Astrocyte (in vitro differentiated cells and primary cell): ENCODE measurements around the gene GRB2. TPM values are rescaled to one million over a fixed set of nuclear protein-coding genes. Genes with fewer than 3 reads are reported as not detected.

Source experiments
- DNase-seq: peaks from one replicate; pipeline ENCODE4 v3.0.0-alpha.2; 2010; ENCODE audit warnings: low read depth
- FAIRE-seq: peaks from 2 replicates; lab custom pipeline; 2011; peaks lifted over from hg19 to GRCh38; lab: Jason Lieb, UNC
- H2AFZ ChIP-seq: 2 replicates; pipeline ENCODE4 v1.6.0; 2012; ENCODE audit warnings: low read depth, low read length, inconsistent platforms
- H3K27ac ChIP-seq: 2 replicates; pipeline ENCODE4 v1.5.1; 2011; ENCODE audit warnings: low read depth, low read length, inconsistent platforms
- H3K27me3 ChIP-seq: 2 replicates; pipeline ENCODE4 v1.6.0; 2011; ENCODE audit warnings: low read length, inconsistent platforms; ENCODE audit not compliant: insufficient read depth
- H3K36me3 ChIP-seq: 2 replicates; pipeline ENCODE4 v1.5.1; 2011; ENCODE audit warnings: low read length, inconsistent platforms; ENCODE audit not compliant: insufficient read depth
- H3K4me1 ChIP-seq: 2 replicates; pipeline ENCODE4 v1.5.1; 2011; ENCODE audit warnings: low read length, inconsistent platforms; ENCODE audit not compliant: insufficient read depth
- H3K4me2 ChIP-seq: 2 replicates; pipeline ENCODE4 v1.6.0; 2012; ENCODE audit warnings: low read length, inconsistent platforms
- H3K4me3 ChIP-seq: 2 replicates; pipeline ENCODE4 v1.5.1; 2011; ENCODE audit warnings: low read depth, mild to moderate bottlenecking, low read length, inconsistent platforms; ENCODE audit not compliant: insufficient read depth
- H3K79me2 ChIP-seq: 2 replicates; pipeline ENCODE4 v1.6.0; 2012; ENCODE audit warnings: mild to moderate bottlenecking, low read length, inconsistent platforms; ENCODE audit not compliant: insufficient read depth
- H3K9ac ChIP-seq: 2 replicates; pipeline ENCODE4 v1.6.0; 2012; ENCODE audit warnings: mild to moderate bottlenecking, low read length, inconsistent platforms
- H3K9me3 ChIP-seq: 2 replicates; pipeline ENCODE4 v1.5.1; 2012; ENCODE audit warnings: low read depth, mild to moderate bottlenecking, low read length, inconsistent platforms; ENCODE audit not compliant: insufficient read depth
- H4K20me1 ChIP-seq: 2 replicates; pipeline ENCODE4 v1.6.0; 2012; ENCODE audit warnings: low read length, inconsistent platforms; ENCODE audit not compliant: insufficient read depth
- H3K27ac Mint-ChIP-seq: one replicate; pipeline ENCODE4 v1.8.0; 2021; ENCODE audit warnings: mild to moderate bottlenecking, mixed read lengths; ENCODE audit not compliant: unreplicated experiment
- H3K27me3 Mint-ChIP-seq: one replicate; pipeline ENCODE4 v1.8.0; 2021; ENCODE audit warnings: low read depth, mixed read lengths; ENCODE audit not compliant: unreplicated experiment
- H3K36me3 Mint-ChIP-seq: one replicate; pipeline ENCODE4 v1.8.0; 2021; ENCODE audit warnings: low read depth, mixed read lengths; ENCODE audit not compliant: unreplicated experiment
- H3K4me1 Mint-ChIP-seq: one replicate; pipeline ENCODE4 v1.8.0; 2021; ENCODE audit warnings: low read depth, mixed read lengths; ENCODE audit not compliant: unreplicated experiment
- H3K4me3 Mint-ChIP-seq: one replicate; pipeline ENCODE4 v1.8.0; 2021; ENCODE audit warnings: mild to moderate bottlenecking, moderate library complexity, mixed read lengths; ENCODE audit not compliant: unreplicated experiment
- H3K9me3 Mint-ChIP-seq: one replicate; pipeline ENCODE4 v1.8.0; 2021; ENCODE audit warnings: mild to moderate bottlenecking, mixed read lengths; ENCODE audit not compliant: unreplicated experiment
- CTCF ChIP-seq: IDR thresholded peaks from 2 replicates; pipeline ENCODE4 v1.5.1; 2011; ENCODE audit warnings: low read depth, mild to moderate bottlenecking, inconsistent platforms, low read length, moderate library complexity; ENCODE audit not compliant: insufficient read depth
- EZH2 ChIP-seq: IDR thresholded peaks from 2 replicates; pipeline ENCODE4 v1.6.1; 2012; ENCODE audit warnings: mild to moderate bottlenecking, low read length, inconsistent platforms; ENCODE audit not compliant: insufficient read depth
- total RNA-seq: library from RNA; stranded (reverse); gene quantifications from 2 replicates; pipeline ENCODE4 v1.2.1, GENCODE V29; 2021

Gene GRB2
- total RNA-seq, 1 donor from 2014 or later: 168 TPM

GRCh38 chr17:75433218-75433783, 27.8 kb upstream of the GRB2 start:
- Histone ChIP-seq H2AFZ (no peak overlapping the region), H3K9ac (no peak overlapping the region), H3K4me1 (peaks cover 26% of the 10 kb centered on the region), H3K36me3 (no peaks in the 10 kb centered on the region), H3K27ac (no peak overlapping the region), H3K27me3 (no peaks in the 10 kb centered on the region), H3K4me2 (no peak overlapping the region), H3K79me2 (no peaks in the 10 kb centered on the region), H3K9me3 (no peaks in the 10 kb centered on the region), H3K4me3 (no peak overlapping the region), H4K20me1 (no peaks in the 10 kb centered on the region)
- Mint-ChIP-seq H3K27me3 (no peaks in the 10 kb centered on the region), H3K27ac (peak overlapping the region; percentile 16), H3K4me3 (no peak overlapping the region), H3K9me3 (no peaks in the 10 kb centered on the region), H3K4me1 (peaks cover 27% of the 10 kb centered on the region), H3K36me3 (no peaks in the 10 kb centered on the region)
- DNase-seq (no peak), FAIRE-seq (no peak)
- TF ChIP-seq EZH2: no peak
- no peak for TF ChIP-seq CTCF

- Histone ChIP-seq H3K9ac (peak overlapping the region; percentile 81), H3K9me3 (no peaks in the 10 kb centered on the region), H3K27me3 (no peaks in the 10 kb centered on the region), H3K4me1 (peaks cover 28% of the 10 kb centered on the region), H3K27ac (peak overlapping the region; percentile 93), H3K79me2 (no peaks in the 10 kb centered on the region), H3K4me3 (peak overlapping the region; percentile 11), H3K36me3 (no peaks in the 10 kb centered on the region), H3K4me2 (peak overlapping the region; percentile 67), H2AFZ (peak overlapping the region; percentile 10), H4K20me1 (no peaks in the 10 kb centered on the region)
- FAIRE-seq (no peak), DNase-seq (peak; percentile 92)
- Mint-ChIP-seq H3K27ac (peak overlapping the region; percentile 98), H3K4me1 (peaks cover 37% of the 10 kb centered on the region), H3K27me3 (no peaks in the 10 kb centered on the region), H3K4me3 (peak overlapping the region; percentile 42), H3K9me3 (peaks cover 2% of the 10 kb centered on the region), H3K36me3 (no peaks in the 10 kb centered on the region)
- TF ChIP-seq CTCF (no peak), EZH2 (no peak)
Measured at GRCh38 chr17:75430159-75430974, 24.9 kb upstream of the GRB2 start.
